Stimulated activated CD4-positive, alpha-beta T cell treated with anti-CD3 and anti-CD28 coated beads, Interleukin-1b, Interleukin-23, amount 100 ng/mL, for 48 hours (primary cell): Measurements from ENCODE around the gene LRRC4.

Experiments
- DNase-seq: peaks from one replicate; pipeline ENCODE4 v3.0.0-alpha.2; 2020

The LRRC4 gene

DNA sequence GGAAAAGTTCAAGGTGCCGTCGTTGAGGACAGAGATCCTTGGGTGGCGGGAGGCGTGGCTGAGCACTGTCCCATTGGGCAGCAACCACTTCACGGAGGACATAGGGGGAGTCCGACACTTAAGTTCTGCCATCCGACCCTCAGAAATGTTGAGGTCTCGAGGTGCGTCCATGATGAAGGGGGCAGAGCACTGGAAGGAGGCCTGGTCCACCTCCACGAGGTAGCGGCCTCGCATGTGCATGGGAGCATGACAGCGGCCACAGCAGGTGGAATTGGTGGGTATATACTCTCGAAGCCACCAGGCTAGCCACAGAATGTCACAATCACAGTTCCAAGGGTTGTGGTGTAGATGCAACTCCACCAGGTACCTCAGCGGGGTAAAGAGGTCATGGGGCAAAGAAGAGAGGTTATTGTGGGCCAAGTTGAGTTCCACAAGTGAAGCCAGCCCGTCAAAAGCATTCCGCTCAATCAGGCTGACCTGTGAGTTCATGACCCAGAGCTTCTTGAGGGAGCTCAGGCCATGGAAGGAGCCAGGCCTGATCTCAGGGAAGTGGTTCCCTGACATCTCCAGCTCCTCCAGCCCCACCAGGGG lies 1.7 kb downstream of the LRRC4 start:
- DNase-seq: no peak

DNA sequence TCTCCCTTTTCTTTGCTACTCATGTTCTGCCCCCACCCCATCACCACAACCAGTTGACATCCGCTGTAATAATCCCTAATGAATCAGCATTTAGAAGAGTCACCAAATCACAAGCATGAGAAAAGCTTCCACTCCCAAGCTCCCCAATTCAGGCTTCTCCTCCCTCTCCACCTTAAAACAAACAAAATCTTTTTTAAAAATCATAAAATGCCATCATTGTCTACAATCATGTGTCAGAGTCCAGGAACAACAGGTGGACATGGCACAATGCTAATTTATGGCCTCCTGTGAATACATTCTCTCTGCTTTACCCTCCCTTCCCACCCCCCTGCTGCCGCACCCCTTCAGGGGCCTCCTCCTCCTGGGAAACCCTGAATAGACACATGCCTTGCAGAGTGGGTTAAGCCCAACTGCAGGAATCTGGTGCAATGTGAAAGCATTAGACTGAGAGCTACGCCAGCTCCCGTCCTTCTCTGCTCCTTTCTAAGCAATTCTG lies 3.7 kb downstream of the LRRC4 start:
- no peak for DNase-seq

DNA sequence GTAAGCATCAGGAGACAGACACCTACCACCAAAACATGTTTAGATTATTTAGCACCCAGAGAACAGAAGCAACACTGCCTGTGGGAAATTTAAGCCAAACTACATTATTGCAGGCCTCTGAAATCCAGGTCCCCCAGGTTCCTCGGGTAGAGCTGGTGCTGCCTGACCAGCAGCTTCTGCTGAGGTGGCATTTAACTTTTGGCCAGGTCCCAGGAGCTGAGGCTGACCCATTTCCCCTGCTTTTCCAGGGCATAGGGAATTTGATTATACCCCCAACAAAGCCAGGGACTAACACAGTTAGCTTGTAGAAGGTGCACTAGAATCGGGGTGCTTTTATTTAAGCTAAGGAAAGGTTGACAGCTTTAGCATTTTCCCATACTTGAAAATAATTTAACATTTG lies 4.7 kb downstream of the LRRC4 start:
- no peak for DNase-seq

DNA sequence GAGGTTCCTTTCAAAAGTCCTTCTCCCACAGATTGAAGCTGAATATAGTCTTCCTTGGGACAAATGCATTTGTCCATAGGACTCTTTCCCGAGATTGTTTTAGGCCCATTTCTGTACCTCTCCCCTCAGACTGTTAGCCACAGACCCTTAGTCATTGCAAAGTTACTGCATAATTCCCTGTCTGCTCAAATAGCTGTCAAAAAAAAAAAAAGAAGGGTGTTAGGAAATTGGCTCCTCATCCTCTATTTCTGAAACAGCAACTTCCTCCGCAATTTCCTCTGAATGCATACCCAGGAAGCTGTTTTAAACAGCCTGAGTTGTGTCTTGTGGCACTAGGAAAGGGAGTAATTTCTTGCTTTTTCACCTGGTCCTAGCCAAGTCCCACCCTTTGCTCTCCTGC lies 5.4 kb downstream of the LRRC4 start:
- DNase-seq: no peak

DNA sequence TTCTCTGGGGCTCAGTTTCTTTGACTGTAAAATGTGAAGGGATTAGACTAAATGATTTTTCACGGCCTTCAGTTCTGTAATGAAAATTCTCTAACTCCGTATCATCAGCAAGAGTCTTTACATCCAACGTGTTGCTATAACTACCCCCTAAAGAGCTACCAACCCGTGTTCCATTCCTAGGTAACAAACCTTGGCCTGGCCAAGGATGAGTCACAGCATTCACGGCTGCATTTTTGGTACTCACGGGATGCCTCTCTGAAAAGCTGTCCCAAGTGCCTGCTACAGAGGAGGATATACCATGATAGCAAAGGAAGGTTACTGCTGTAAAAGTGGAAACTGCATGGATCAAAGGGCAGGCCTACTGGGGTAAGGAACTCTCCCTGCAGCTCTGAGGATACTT lies 5.9 kb downstream of the LRRC4 start:
- no peak for DNase-seq

GRCh38 chr7:128024151-128024550 lies 7.1 kb downstream of the LRRC4 start:
- DNase-seq: no peak

DNA sequence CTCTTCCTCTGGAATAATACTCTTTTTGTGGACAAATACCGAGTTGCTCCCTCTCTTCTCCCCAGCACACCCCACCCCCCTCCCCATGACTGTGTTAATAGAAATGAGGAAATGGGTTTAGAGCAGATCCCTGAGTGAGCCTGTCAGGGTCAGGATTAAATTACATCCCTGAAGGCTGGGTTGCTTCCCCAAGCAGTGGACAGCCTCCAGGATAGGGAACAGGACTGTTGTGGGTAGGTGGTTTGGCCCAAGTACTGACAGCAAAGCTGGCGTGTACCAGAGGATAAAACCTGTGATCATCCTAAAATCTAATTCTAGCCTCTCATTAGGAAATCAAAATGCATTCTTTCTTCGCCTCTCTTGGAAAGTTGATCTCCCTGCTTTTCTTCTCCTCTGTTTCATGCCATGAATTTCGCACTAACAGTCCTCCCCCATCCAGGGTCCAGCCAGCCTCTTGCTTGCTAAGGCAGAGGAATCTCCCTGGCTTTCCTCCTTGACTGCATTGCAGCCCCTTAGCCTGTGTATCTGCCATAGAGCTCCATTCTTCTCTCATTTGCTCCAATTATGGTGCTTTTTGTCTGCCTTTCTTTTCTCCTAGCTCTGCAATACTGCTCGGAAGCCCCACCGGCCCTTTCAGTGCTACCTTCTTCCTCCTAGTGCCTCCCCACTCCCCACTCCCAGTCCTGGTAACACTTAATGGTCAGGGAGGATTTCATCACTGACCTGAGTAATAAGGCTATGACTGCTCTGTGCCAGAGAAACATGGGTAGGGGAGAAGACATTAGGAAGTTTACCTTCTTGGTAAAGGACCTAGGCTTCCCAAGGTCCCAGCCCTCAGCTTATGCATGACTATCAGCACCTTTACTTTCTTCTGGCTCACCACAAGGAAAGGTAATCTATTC lies 8.4 kb downstream of the LRRC4 start:
- DNase-seq: no peak

DNA sequence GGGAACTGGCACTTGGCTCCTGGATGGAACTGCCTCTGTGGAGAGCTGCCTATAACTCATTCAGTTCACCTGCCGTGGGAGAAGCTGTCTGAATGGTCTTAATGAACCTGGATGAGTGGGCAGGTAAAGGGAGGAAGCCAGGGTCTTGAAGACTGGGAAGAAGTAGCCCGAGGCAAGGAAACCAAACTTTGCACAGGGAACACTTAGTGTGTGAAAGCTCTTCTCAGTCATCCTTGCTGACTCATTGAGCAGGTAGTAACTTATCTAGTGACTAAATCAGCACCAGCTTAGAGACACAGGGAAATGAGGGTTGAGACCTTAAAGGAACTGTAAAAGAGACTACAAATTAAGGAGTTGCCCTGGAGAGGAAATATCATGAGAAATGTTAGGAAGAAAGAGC lies 9.9 kb downstream of the LRRC4 start:
- DNase-seq: no peak

DNA sequence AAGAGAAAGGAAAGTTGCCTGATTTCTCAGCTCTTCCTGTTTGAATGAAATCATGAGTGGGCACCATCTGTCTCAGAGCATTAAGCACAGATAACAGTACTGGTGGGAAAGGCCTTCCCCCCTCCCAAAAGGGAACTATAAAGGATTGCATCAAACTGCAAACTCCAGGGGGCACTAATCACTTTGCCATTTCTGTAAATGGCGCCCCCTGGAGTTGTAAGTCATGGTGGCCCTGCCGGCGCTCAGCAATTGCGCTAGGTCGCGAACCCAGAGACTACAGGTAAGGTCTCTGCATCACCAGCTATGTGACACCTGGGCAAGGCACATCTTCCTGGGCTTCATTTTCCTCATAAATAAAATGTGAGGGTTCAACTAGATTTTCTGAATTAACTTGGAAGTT lies 11.1 kb downstream of the LRRC4 start:
- DNase-seq: peak; percentile 17

GRCh38 chr7:128019288-128019687 lies 11.9 kb downstream of the LRRC4 start:
- DNase-seq: no peak

DNA sequence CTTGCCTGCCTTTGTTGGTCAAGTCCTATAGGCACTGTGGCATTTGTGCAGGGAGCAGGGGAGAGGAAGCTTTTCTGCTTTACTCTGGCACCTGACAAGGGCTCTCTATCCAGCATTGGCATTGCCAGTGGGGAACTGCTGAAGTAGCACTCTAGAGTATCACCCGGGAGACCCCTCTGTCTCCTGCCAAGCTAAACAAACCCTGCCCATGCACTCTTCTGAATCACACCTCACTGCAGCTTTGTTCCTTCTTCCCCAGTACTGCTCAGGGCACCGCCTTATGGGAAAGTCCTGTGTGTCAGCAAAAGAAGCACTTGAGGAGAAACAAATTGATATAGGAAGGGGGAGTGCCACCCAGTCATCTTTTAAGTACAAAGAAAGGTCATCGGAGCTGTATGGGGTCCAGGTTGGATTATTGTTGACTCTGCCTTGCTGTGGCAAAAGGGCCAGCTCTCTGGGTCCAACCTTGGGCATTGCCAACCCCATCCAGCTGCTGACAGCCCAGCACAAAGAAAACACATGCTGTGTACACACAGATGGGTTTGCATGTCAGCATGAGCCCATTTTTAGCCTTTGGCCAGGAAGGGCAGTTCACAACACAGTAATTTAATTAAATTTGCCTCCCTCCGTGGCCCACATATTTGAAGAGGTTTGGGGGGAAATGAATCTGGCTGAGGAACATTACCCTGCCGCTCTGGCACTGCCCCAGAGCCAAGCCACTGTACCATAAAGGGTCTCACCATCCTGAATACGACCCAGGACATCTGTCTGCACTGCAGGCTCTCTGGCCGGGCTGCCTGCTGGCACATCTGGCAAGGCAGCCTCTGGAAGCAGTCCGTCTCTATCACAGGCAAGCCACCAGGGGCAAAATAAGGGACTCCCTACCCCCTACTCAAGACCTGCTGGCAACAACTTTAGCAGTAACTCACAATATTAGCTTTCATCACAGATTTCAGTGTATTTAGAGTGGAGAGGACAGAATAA lies 13.1 kb downstream of the LRRC4 start:
- DNase-seq: no peak

DNA sequence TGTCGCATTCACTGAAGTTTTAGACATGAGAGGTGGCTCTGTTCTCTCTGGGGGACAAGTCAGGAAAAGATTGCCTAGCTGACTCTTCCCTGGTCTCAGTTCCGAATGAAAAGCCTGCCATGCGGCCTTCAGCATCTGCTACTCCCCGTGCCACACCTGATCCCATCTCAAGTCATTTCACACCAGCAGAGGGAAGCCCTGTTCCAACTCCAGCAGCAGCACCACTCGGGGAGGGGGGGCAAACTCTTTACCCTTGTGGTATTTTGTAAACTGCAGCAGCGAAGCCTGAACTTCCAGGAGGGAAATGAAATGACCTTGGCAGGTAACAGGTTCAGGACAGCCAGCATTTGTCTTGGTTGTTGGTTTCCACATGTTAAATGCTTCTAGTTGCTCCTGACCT lies 13.8 kb downstream of the LRRC4 start:
- DNase-seq: no peak

GRCh38 chr7:128014811-128015210 lies 16.4 kb downstream of the LRRC4 start:
- DNase-seq: no peak

DNA sequence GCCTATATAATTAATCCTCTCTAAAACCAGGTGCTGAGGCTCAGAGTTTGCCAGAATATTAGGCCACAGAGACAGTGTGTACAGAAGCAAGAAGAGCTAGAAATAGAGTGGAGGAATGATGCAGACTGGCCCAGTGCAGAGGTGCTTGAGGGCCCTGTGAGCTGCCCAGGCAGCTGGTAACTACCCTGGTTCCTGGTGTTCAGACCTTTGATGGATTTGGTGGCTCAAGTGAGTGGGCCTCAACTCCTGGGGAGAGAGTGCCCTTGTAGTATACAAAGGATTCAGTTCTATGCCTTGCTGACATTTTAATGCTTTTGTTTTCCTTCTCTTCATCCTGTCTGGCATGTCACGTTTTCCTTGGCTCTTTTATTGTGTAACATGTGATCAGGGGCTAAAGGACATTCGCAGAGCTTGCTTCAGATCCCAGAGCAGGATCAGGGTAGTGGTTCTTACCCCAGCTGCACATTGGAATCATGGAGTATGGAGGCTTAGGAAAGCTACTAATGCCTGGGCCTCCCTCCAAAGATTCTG lies 20.0 kb downstream of the LRRC4 start:
- DNase-seq: no peak

- peak; percentile 16 for DNase-seq
Measured at GRCh38 chr7:128010391-128011127, 20.7 kb downstream of the LRRC4 start.

DNA sequence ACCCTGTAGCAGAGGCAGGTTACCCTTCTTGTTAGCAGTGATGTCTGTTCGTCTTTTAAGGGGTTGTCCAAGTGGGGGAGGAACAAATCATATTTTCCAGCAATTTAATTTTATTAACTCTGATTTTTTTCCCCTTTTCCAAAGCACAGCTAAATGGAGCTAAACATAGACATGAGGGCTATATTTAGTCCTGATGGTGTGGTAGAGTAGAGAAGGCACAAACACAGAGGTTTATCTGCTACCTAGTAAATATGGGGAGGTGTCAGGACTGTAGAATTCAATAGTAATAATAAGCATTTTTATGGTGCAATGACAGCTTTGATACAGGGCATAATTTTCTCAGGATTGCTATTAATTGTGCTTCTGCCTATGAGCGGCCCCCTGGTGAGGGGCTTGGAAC lies 22.5 kb downstream of the LRRC4 start:
- no peak for DNase-seq

DNA sequence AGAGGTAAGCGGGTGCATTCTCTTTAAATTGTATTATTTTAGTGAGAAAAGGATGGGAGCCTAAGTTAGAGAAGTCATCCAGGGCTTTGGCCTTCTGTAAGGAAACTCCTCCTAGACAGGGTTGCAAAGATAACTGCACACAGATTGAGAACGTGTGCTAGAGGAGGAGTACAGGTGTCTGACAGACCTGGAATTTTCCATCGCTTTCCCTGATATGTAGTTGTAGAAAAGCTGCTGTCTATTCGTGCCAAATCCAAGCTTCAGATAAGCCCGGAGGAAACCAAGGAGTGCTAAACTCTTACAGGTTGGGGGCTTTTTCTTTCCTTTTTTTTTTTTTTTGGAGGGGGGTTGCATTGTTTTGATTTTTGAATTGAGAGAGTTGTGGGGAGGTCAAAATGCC lies 23.1 kb downstream of the LRRC4 start:
- DNase-seq: no peak

DNA sequence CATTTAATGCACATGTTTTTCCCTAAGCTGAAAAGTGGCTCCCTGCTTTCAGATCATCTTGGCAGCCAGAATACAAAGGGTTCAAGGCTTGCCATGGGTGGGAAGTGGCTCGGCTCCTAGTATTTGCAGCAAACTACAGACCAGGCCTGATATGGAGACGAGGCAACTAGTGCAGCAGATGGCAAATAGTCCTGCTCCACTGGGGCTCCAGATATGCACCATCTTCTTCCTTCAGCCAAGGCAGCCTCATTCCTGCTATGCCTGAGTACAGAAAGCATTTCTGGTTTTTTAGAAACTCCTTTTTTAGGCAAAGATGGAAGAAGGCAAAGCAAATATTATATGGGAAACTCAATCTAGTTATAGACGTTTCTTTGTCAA lies 23.9 kb downstream of the LRRC4 start:
- no peak for DNase-seq

- no peak for DNase-seq
Measured at GRCh38 chr7:128006550-128007302, 24.5 kb downstream of the LRRC4 start.

GRCh38 chr7:128005759-128006159 lies 25.5 kb downstream of the LRRC4 start:
- DNase-seq: no peak

- no peak for DNase-seq
Measured at GRCh38 chr7:128005117-128005516, 26.1 kb downstream of the LRRC4 start.

- DNase-seq: no peak
Measured at GRCh38 chr7:128004623-128005022, 26.6 kb downstream of the LRRC4 start.
